Measurements from ENCODE around the gene ADAMTS7.

Gene ADAMTS7

GRCh38 chr15:78717956-78718656 lies 93.2 kb downstream of the ADAMTS7 start:
- H3K23ac ChIP-seq (ENCODE audit: low read length) = no peak overlapping the region
- no peak overlapping the region for H3K4me2 ChIP-seq (ENCODE audit: low read length)
- H3K27me3 ChIP-seq (ENCODE audit: insufficient read depth, low read length) = no peaks in the 10 kb centered on the region
- H3K27ac ChIP-seq (ENCODE audit: low read depth, low read length) = no peak overlapping the region
- no peaks in the 10 kb centered on the region for H3K36me3 ChIP-seq (ENCODE audit: control insufficient read depth in 1 of 2, insufficient read depth in 2 of 2, low read length in 2 of 2)
- H4K91ac ChIP-seq (ENCODE audit: low read depth, low read length) = no peak overlapping the region
- no peak overlapping the region for H3K4me3 ChIP-seq (ENCODE audit: low read depth, low read length)
- H3K4ac ChIP-seq (ENCODE audit: low read depth, low read length) = no peak overlapping the region
- H2AFZ ChIP-seq (ENCODE audit: insufficient read depth, low read length, poor library complexity) = no peak overlapping the region
- no peak overlapping the region for H2BK5ac ChIP-seq (ENCODE audit: low read depth, low read length, poor library complexity)
- no CpG with 5 or more reads among the region's 2 CpGs for WGBS (ENCODE audit: extremely low coverage, insufficient coverage, insufficient read length)
- H3K9ac ChIP-seq (ENCODE audit: low read length) = no peak overlapping the region
- H3K9me3 ChIP-seq (ENCODE audit: insufficient read depth, low read depth, low read length) = no peaks in the 10 kb centered on the region
- H3K18ac ChIP-seq (ENCODE audit: low read length) = no peak overlapping the region
- H2BK120ac ChIP-seq (ENCODE audit: insufficient read depth, low read length, poor library complexity) = no peak overlapping the region
- no peak overlapping the region for H2BK12ac ChIP-seq (ENCODE audit: low read length)
- DNase-seq = no peak
- H4K12ac ChIP-seq (ENCODE audit: low read depth, low read length) = no peak overlapping the region
- no peaks in the 10 kb centered on the region for H3K4me1 ChIP-seq (ENCODE audit: control insufficient read depth in 1 of 2, insufficient read depth in 2 of 2, low read length in 2 of 2)
- no peak overlapping the region for H4K8ac ChIP-seq (ENCODE audit: low read depth, low read length)
- no peaks in the 10 kb centered on the region for H3K79me1 ChIP-seq (ENCODE audit: low read length)
- H3K14ac ChIP-seq (ENCODE audit: low read length) = no peak overlapping the region
- H2AK5ac ChIP-seq (ENCODE audit: low read length) = no peak overlapping the region
- H3K79me2 ChIP-seq (ENCODE audit: control insufficient read depth, insufficient read depth, low read length, poor library complexity) = no peaks in the 10 kb centered on the region

- Histone ChIP-seq H2AK5ac (ENCODE audit: low read length) (no peak overlapping the region), H3K79me1 (ENCODE audit: low read length) (no peaks in the 10 kb centered on the region), H3K23ac (ENCODE audit: low read length) (no peak overlapping the region), H4K91ac (ENCODE audit: low read depth, low read length) (no peak overlapping the region), H4K8ac (ENCODE audit: low read depth, low read length) (no peak overlapping the region), H2BK12ac (ENCODE audit: low read length) (no peak overlapping the region), H3K4me1 (ENCODE audit: control insufficient read depth in 1 of 2, insufficient read depth in 2 of 2, low read length in 2 of 2) (no peaks in the 10 kb centered on the region), H4K12ac (ENCODE audit: low read depth, low read length) (no peak overlapping the region), H3K36me3 (ENCODE audit: control insufficient read depth in 1 of 2, insufficient read depth in 2 of 2, low read length in 2 of 2) (no peaks in the 10 kb centered on the region), H3K18ac (ENCODE audit: low read length) (no peak overlapping the region), H2BK120ac (ENCODE audit: insufficient read depth, low read length, poor library complexity) (no peak overlapping the region), H3K9ac (ENCODE audit: low read length) (no peak overlapping the region), H3K27ac (ENCODE audit: low read depth, low read length) (no peak overlapping the region), H3K27me3 (ENCODE audit: insufficient read depth, low read length) (no peaks in the 10 kb centered on the region), H3K4me2 (ENCODE audit: low read length) (no peak overlapping the region), H3K4me3 (ENCODE audit: low read depth, low read length) (no peak overlapping the region), H3K79me2 (ENCODE audit: control insufficient read depth, insufficient read depth, low read length, poor library complexity) (no peaks in the 10 kb centered on the region), H3K4ac (ENCODE audit: low read depth, low read length) (no peak overlapping the region), H3K9me3 (ENCODE audit: insufficient read depth, low read depth, low read length) (no peaks in the 10 kb centered on the region), H2AFZ (ENCODE audit: insufficient read depth, low read length, poor library complexity) (no peak overlapping the region), H3K14ac (ENCODE audit: low read length) (no peak overlapping the region), H2BK5ac (ENCODE audit: low read depth, low read length, poor library complexity) (no peak overlapping the region)
- peak in 1 of 2 donors; percentile 7 for DNase-seq
- WGBS (ENCODE audit: extremely low coverage, insufficient coverage, insufficient read length) = no CpG with 5 or more reads among the region's 2 CpGs
Observed at GRCh38 chr15:78716651-78717050, 94.6 kb downstream of the ADAMTS7 start.

DNA sequence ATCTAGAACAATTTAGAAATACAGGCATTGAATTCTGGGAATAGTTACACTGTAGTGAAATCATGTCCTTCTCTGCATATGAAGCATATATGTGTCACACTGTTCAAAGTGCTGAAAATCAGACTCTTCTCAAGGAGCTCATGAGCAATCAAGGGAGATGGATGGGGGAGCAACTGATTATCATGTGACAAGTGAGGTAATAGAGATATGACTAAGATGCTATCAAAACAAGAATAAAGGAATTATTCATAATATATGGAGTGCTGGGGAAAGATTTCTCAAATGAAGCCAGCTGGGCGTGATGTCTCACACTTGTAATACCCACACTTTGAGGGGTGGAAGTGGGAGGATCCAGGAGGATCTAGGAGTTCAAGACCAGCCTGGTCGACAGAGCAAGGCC lies 95.3 kb downstream of the ADAMTS7 start:
- no peak overlapping the region for H2BK12ac ChIP-seq (ENCODE audit: low read length)
- H2AK5ac ChIP-seq (ENCODE audit: low read length) = no peak overlapping the region
- DNase-seq = peak; percentile 49 to 78
- no peak overlapping the region for H3K14ac ChIP-seq (ENCODE audit: low read length)
- no peak overlapping the region for H4K12ac ChIP-seq (ENCODE audit: low read depth, low read length)
- no peaks in the 10 kb centered on the region for H3K9me3 ChIP-seq (ENCODE audit: insufficient read depth, low read depth, low read length)
- no peak overlapping the region for H2BK120ac ChIP-seq (ENCODE audit: insufficient read depth, low read length, poor library complexity)
- H4K91ac ChIP-seq (ENCODE audit: low read depth, low read length) = no peak overlapping the region
- no peak overlapping the region for H3K9ac ChIP-seq (ENCODE audit: low read length)
- H3K4ac ChIP-seq (ENCODE audit: low read depth, low read length) = no peak overlapping the region
- H3K4me2 ChIP-seq (ENCODE audit: low read length) = no peak overlapping the region
- H3K4me3 ChIP-seq (ENCODE audit: low read depth, low read length) = no peak overlapping the region
- H3K36me3 ChIP-seq (ENCODE audit: control insufficient read depth in 1 of 2, insufficient read depth in 2 of 2, low read length in 2 of 2) = no peaks in the 10 kb centered on the region
- no peak overlapping the region for H2BK5ac ChIP-seq (ENCODE audit: low read depth, low read length, poor library complexity)
- no peak overlapping the region for H3K23ac ChIP-seq (ENCODE audit: low read length)
- no peak overlapping the region for H4K8ac ChIP-seq (ENCODE audit: low read depth, low read length)
- H3K18ac ChIP-seq (ENCODE audit: low read length) = no peak overlapping the region
- no peaks in the 10 kb centered on the region for H3K4me1 ChIP-seq (ENCODE audit: control insufficient read depth in 1 of 2, insufficient read depth in 2 of 2, low read length in 2 of 2)
- no CpG with 5 or more reads among the region's 2 CpGs for WGBS (ENCODE audit: extremely low coverage, insufficient coverage, insufficient read length)
- H3K79me1 ChIP-seq (ENCODE audit: low read length) = no peaks in the 10 kb centered on the region
- H3K27me3 ChIP-seq (ENCODE audit: insufficient read depth, low read length) = no peaks in the 10 kb centered on the region
- no peaks in the 10 kb centered on the region for H3K79me2 ChIP-seq (ENCODE audit: control insufficient read depth, insufficient read depth, low read length, poor library complexity)
- no peak overlapping the region for H2AFZ ChIP-seq (ENCODE audit: insufficient read depth, low read length, poor library complexity)
- H3K27ac ChIP-seq (ENCODE audit: low read depth, low read length) = no peak overlapping the region

- no peak overlapping the region for H3K23ac ChIP-seq (ENCODE audit: low read length)
- no peak overlapping the region for H4K91ac ChIP-seq (ENCODE audit: low read depth, low read length)
- no peaks in the 10 kb centered on the region for H3K36me3 ChIP-seq (ENCODE audit: control insufficient read depth in 1 of 2, insufficient read depth in 2 of 2, low read length in 2 of 2)
- H3K4me3 ChIP-seq (ENCODE audit: low read depth, low read length) = no peak overlapping the region
- DNase-seq = peak; percentile 95
- H2BK5ac ChIP-seq (ENCODE audit: low read depth, low read length, poor library complexity) = no peak overlapping the region
- H3K9ac ChIP-seq (ENCODE audit: low read length) = no peak overlapping the region
- H3K79me1 ChIP-seq (ENCODE audit: low read length) = no peaks in the 10 kb centered on the region
- no peak overlapping the region for H3K18ac ChIP-seq (ENCODE audit: low read length)
- no peak overlapping the region for H3K4ac ChIP-seq (ENCODE audit: low read depth, low read length)
- no peak overlapping the region for H2AK5ac ChIP-seq (ENCODE audit: low read length)
- no peak overlapping the region for H2BK12ac ChIP-seq (ENCODE audit: low read length)
- no peak overlapping the region for H2AFZ ChIP-seq (ENCODE audit: insufficient read depth, low read length, poor library complexity)
- H2BK120ac ChIP-seq (ENCODE audit: insufficient read depth, low read length, poor library complexity) = no peak overlapping the region
- no peaks in the 10 kb centered on the region for H3K9me3 ChIP-seq (ENCODE audit: insufficient read depth, low read depth, low read length)
- no peak overlapping the region for H3K4me2 ChIP-seq (ENCODE audit: low read length)
- H3K4me1 ChIP-seq (ENCODE audit: control insufficient read depth in 1 of 2, insufficient read depth in 2 of 2, low read length in 2 of 2) = no peaks in the 10 kb centered on the region
- no peaks in the 10 kb centered on the region for H3K79me2 ChIP-seq (ENCODE audit: control insufficient read depth, insufficient read depth, low read length, poor library complexity)
- no CpG with 5 or more reads among the region's 5 CpGs for WGBS (ENCODE audit: extremely low coverage, insufficient coverage, insufficient read length)
- no peak overlapping the region for H4K8ac ChIP-seq (ENCODE audit: low read depth, low read length)
- no peak overlapping the region for H4K12ac ChIP-seq (ENCODE audit: low read depth, low read length)
- no peak overlapping the region for H3K27ac ChIP-seq (ENCODE audit: low read depth, low read length)
- no peak overlapping the region for H3K14ac ChIP-seq (ENCODE audit: low read length)
- no peaks in the 10 kb centered on the region for H3K27me3 ChIP-seq (ENCODE audit: insufficient read depth, low read length)
Observed at GRCh38 chr15:78715434-78715833, 95.8 kb downstream of the ADAMTS7 start.
